ENCODE measurements around the gene CNDP2.

DNA sequence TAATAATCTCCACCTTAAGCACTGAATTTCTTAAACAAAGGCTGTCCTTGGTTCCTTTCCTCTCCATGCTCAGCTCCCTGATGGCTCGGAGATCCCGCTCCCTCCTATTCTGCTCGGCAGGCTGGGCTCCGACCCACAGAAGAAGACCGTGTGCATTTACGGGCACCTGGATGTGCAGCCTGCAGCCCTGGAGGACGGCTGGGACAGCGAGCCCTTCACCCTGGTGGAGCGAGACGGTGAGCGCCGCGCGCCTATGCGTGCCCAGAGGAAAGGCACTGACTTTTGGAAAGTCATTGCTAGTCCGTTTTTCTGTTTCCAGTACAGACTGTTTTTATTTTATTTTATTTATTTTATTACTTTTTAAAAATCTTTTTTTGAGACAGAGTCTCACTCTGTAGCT is 9.6 kb downstream of the CNDP2 start:
- TF ChIP-seq EZH2 (IDR thresholded peaks at IDR 0.05; ENCODE audit: insufficient read depth, poor library complexity, severe bottlenecking) (no peak), EZH2phosphoT487 (IDR thresholded peaks at IDR 0.05; ENCODE audit: insufficient read depth, low read depth) (no peak)
